GM12878 (cell line): ENCODE measurements around the gene URB1. TPM values are rescaled to one million over a fixed set of nuclear protein-coding genes. Genes with fewer than 3 reads are reported as not detected.

Experiments
- ATAC-seq: fragments of 200-7000 bp; cut with Tn5 transposase; 3 replicates; pipeline ENCODE4 v1.9.1; 2020; ENCODE audit warnings: mild to moderate bottlenecking, moderate library complexity
- BruUV-seq: library from RNA; stranded (reverse); fragments of 400-500 nt; replicated peaks from 2 replicates; lab custom pipeline; 2021; lab: Mats Ljungman, UMichigan
- CTCF ChIA-PET: fragments of 300-600 bp; sonication (Branson Sonifier 250); formaldehyde crosslinking; extraction: SDS; loops from one replicate; lab custom pipeline; 2021; ENCODE audit warnings: inconsistent platforms; lab: Yijun Ruan, JAX
- POLR2A ChIA-PET: fragments of 350-600 bp; formaldehyde crosslinking; extraction: SDS; loops from one replicate; lab custom pipeline; 2021; ENCODE audit warnings: inconsistent platforms; lab: Charles Lee
- RAD21 ChIA-PET: fragments of 300-600 bp; sonication (Branson Sonifier 250); formaldehyde crosslinking; loops from one replicate; lab custom pipeline; 2023; ENCODE audit warnings: antibody characterized with exemption; ENCODE audit not compliant: unreplicated experiment; lab: Charles Lee
- SMC1A ChIA-PET: fragments of 300-600 bp; sonication (Branson Sonifier 250); formaldehyde crosslinking; loops from one replicate; lab custom pipeline; 2023; ENCODE audit not compliant: unreplicated experiment, uncharacterized antibody; lab: Charles Lee
- DNase-seq: peaks from one replicate; pipeline ENCODE4 v3.0.0-alpha.2; 2011; ENCODE audit warnings: low read depth, low spot score
- FAIRE-seq: peaks from 3 replicates; lab custom pipeline; 2011; peaks lifted over from hg19 to GRCh38; lab: Jason Lieb, UNC
- H2AFZ ChIP-seq: 2 replicates; pipeline ENCODE4 v1.6.0; 2011; ENCODE audit warnings: low read depth, low read length, control low read depth; ENCODE audit not compliant: control insufficient read depth
- H3K27ac ChIP-seq: 2 replicates; pipeline ENCODE4 v1.5.1; 2011; ENCODE audit warnings: control low read depth; ENCODE audit not compliant: control insufficient read depth, insufficient read depth
- H3K27me3 ChIP-seq, 2 experiments: replicated peaks in 1 of 2; 2 replicates each; pipeline versions ENCODE4 v1.6.0 to v1.6.1; 2011; ENCODE audit warnings: low read length in 1 of 2; ENCODE audit not compliant: control insufficient read depth in 2 of 2, insufficient read depth in 2 of 2
- H3K36me3 ChIP-seq, 2 experiments: 2 replicates each; pipeline ENCODE4 v1.5.1; 2011; ENCODE audit warnings: low read length in 1 of 2; ENCODE audit not compliant: control insufficient read depth in 2 of 2, insufficient read depth in 2 of 2
- H3K4me1 ChIP-seq: 2 replicates; pipeline ENCODE4 v1.6.1; 2011; ENCODE audit warnings: mild to moderate bottlenecking, low read length, moderate library complexity, mixed read lengths; ENCODE audit not compliant: control insufficient read depth, insufficient read depth
- H3K4me2 ChIP-seq: 2 replicates; pipeline ENCODE4 v1.6.0; 2011; ENCODE audit warnings: control low read depth; ENCODE audit not compliant: control insufficient read depth, insufficient read depth
- H3K4me3 ChIP-seq: fragments of 200-600 bp; sonication (generic); 2 replicates; pipeline ENCODE4 v1.5.1; 2016
- H3K79me2 ChIP-seq: 2 replicates; pipeline ENCODE4 v1.6.0; 2011; ENCODE audit warnings: low read length; ENCODE audit not compliant: control insufficient read depth, insufficient read depth
- H3K9ac ChIP-seq: 2 replicates; pipeline ENCODE4 v1.8.0; 2011; ENCODE audit warnings: low read length, control low read depth, mixed read lengths; ENCODE audit not compliant: control insufficient read depth, insufficient read depth
- H3K9me3 ChIP-seq: replicated peaks from 3 replicates; pipeline ENCODE4 v1.5.1; 2011; ENCODE audit warnings: mild to moderate bottlenecking, low read length; ENCODE audit not compliant: control insufficient read depth, insufficient read depth
- H4K20me1 ChIP-seq: 2 replicates; pipeline ENCODE4 v1.6.0; 2011; ENCODE audit not compliant: control insufficient read depth, insufficient read depth
- ASH2L ChIP-seq: fragments of 300-600, 200-600 bp; sonication (generic); IDR thresholded peaks from 2 replicates; pipeline ENCODE4 v1.6.1; 2017; ENCODE audit warnings: low read depth, mild to moderate bottlenecking, borderline replicate concordance
- CEBPB ChIP-seq, 2 experiments: fragments of 150-350 bp in 1 of 2; IDR thresholded peaks; 2 replicates each; pipeline ENCODE4 v1.6.1; 2012 to 2014; ENCODE audit warnings: low read depth in 2 of 2, low read length in 2 of 2, borderline replicate concordance in 1 of 2, inconsistent platforms in 1 of 2
- HDAC6 ChIP-seq: fragments of 200-600 bp; sonication (generic); IDR thresholded peaks from one replicate; pipeline ENCODE4 v1.8.0; 2017; ENCODE audit warnings: antibody characterized with exemption; ENCODE audit not compliant: unreplicated experiment
- HDGF ChIP-seq: fragments of 450-650 bp; IDR thresholded peaks from 2 replicates; pipeline ENCODE4 v1.6.1; 2016; ENCODE audit warnings: antibody characterized with exemption
- JUND ChIP-seq: IDR thresholded peaks from 2 replicates; pipeline ENCODE4 v1.6.1; 2012; ENCODE audit warnings: low read depth, mild to moderate bottlenecking, low read length, improper control_type of control experiment, moderate library complexity
- KAT2A ChIP-seq: conservative IDR thresholded peaks from 2 replicates; pipeline ENCODE4 v1.6.1; 2011; ENCODE audit warnings: low read depth, low read length; ENCODE audit not compliant: control insufficient read depth
- MAX ChIP-seq: IDR thresholded peaks from 2 replicates; pipeline ENCODE4 v1.6.1; 2012; ENCODE audit warnings: low read depth, low read length, improper control_type of control experiment
- POU2F2 ChIP-seq: IDR thresholded peaks from 3 replicates; pipeline ENCODE4 v1.6.1; 2011; ENCODE audit warnings: low read depth, mild to moderate bottlenecking, low read length, borderline replicate concordance
- RB1 ChIP-seq: fragments of 450-650 bp; formaldehyde crosslinking; IDR thresholded peaks from 2 replicates; pipeline ENCODE4 v1.6.1; 2017; ENCODE audit warnings: mild to moderate bottlenecking, borderline replicate concordance
- RBBP5 ChIP-seq: fragments of 200-600 bp; sonication (generic); conservative IDR thresholded peaks from 2 replicates; pipeline ENCODE4 v1.6.1; 2016
- RUNX3 ChIP-seq: IDR thresholded peaks from 2 replicates; pipeline ENCODE4 v1.6.1; 2012; ENCODE audit warnings: low read length, inconsistent platforms
- SIN3A ChIP-seq: IDR thresholded peaks from 2 replicates; pipeline ENCODE4 v1.6.1; 2012; ENCODE audit warnings: low read depth, low read length, improper control_type of control experiment
- SMARCA5 ChIP-seq: fragments of 450-650 bp; IDR thresholded peaks from 2 replicates; pipeline ENCODE4 v1.6.1; 2017; ENCODE audit warnings: mild to moderate bottlenecking
- SUZ12 ChIP-seq: fragments of 200-600 bp; sonication (generic); IDR thresholded peaks from one replicate; pipeline ENCODE4 v1.6.1; 2018; ENCODE audit warnings: antibody characterized with exemption, mild to moderate bottlenecking; ENCODE audit not compliant: unreplicated experiment
- TCF12 ChIP-seq: IDR thresholded peaks from 2 replicates; pipeline ENCODE4 v1.6.1; 2011; ENCODE audit warnings: low read depth, mild to moderate bottlenecking, low read length
- TCF3 ChIP-seq: IDR thresholded peaks from 2 replicates; pipeline ENCODE4 v1.6.1; 2012; ENCODE audit warnings: low read depth, mild to moderate bottlenecking, low read length, borderline replicate concordance; ENCODE audit not compliant: insufficient read depth
- ZNF384 ChIP-seq: IDR thresholded peaks from 2 replicates; pipeline ENCODE4 v1.6.1; 2012; ENCODE audit warnings: low read depth, mild to moderate bottlenecking, low read length, improper control_type of control experiment, borderline replicate concordance
- ZNF622 ChIP-seq: fragments of 450-650 bp; IDR thresholded peaks from 2 replicates; pipeline ENCODE4 v1.6.1; 2017; ENCODE audit warnings: mild to moderate bottlenecking, inconsistent platforms
- WGBS: methylation state at CpG from one replicate; pipeline ENCODE4 v1.1.6; 2016; ENCODE audit warnings: low lambda C conversion rate; ENCODE audit not compliant: insufficient replicate concordance, insufficient coverage; ENCODE audit errors: missing lambda C conversion rate; 5-methylcytosine and 5-hydroxymethylcytosine counted together
- in situ Hi-C: fragments of 300-500 bp; cut with MboI; formaldehyde crosslinking; loops from 9 replicates; pipeline ENCODE4 v1.14.3; 2018; ENCODE audit warnings: mixed read lengths
- intact Hi-C: fragments of 100-400 bp; cut with micrococcal nuclease; formaldehyde crosslinking; loops from one replicate; pipeline ENCODE4 v1.14.2; 2022; ENCODE audit not compliant: unreplicated experiment
- polyA plus RNA-seq, 11 experiments: library from polyadenylated mRNA; depleted of rRNA in 4 of 11; unstranded in 6 of 11; stranded (reverse) in 5 of 11; fragments of >200 nt; fragmentation: Nextera tagmentation in 4 of 11; fragmentation: Illumina TruSeq in 1 of 11; extraction: Ambion mirVana in 4 of 11; extraction: Trizol in 1 of 11; gene quantifications; 1 replicate in 1 of 11; 2 replicates in 10 of 11; pipeline versions ENCODE4 v1.2.1 to v1.2.3, GENCODE V29; 2011 to 2016; ENCODE audit warnings: inconsistent platforms in 2 of 11, missing spikeins in 2 of 11, low read depth in 1 of 11
- total RNA-seq, 4 experiments: library from RNA; depleted of rRNA in 3 of 4; stranded (reverse); fragments of >200 nt in 3 of 4; fragmentation: Illumina TruSeq in 1 of 4; extraction: Trizol in 1 of 4; gene quantifications; 2 replicates each; pipeline versions ENCODE4 v1.2.1 to v1.2.3, GENCODE V29; 2013 to 2021
- TF ChIP-seq, protein P1 (sequence below): IDR thresholded peaks from 2 replicates; pipeline ENCODE4 v1.6.1; 2012; ENCODE audit warnings: improper control_type of control experiment, low read depth, low read length; ENCODE audit not compliant: insufficient replicate concordance
- TF ChIP-seq, protein P2 (sequence below): IDR thresholded peaks from 2 replicates; pipeline ENCODE4 v1.6.1; 2011; ENCODE audit warnings: borderline replicate concordance, low read depth, mild to moderate bottlenecking, moderate library complexity, low read length; ENCODE audit not compliant: insufficient read depth, poor library complexity, severe bottlenecking

URB1 gene
- total and polyA plus RNA-seq, 10 of the 15 experiments (the other 5 are each of a cell fraction or from before 2014, with no cell fraction given): 0.56 to 23.2 (median 8.9) TPM

DNA sequence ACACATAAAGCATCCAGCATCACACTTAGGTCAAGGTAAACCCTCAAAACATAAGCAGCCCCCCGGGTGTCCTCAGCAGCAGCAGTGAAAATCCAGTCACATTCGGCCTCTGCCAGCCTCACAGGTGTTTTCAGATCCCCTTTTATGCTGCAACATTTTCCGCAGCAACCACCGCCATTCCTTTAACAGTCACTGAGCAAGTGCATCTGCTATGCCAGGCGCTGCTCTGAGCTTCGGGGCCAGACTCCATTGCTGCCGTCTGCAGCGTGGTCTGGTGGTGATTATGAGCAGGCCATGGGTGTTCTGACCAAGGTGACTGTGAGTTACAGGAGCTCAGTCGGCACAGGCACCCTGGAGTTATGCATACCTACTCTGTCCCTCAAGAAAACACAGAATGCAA lies 4.5 kb downstream of the URB1 start:
- FAIRE-seq (no peak), ATAC-seq (no peak), DNase-seq (no peak)
- Histone ChIP-seq H3K4me1 (no peaks in the 10 kb centered on the region), H3K36me3 (peaks cover 7 to 17% of the 10 kb centered on the region in 2 experiments; a peak in 3 of 4 replicates), H3K4me3 (no peak overlapping the region; the same call in 1 of the 2 replicates), H3K79me2 (peaks cover 49% of the 10 kb centered on the region), H3K27me3 (no peaks in the 10 kb centered on the region), H3K27ac (no peak overlapping the region), H4K20me1 (no peaks in the 10 kb centered on the region; the same call in 1 of the 2 replicates), H3K9ac (no peak overlapping the region), H3K4me2 (peak overlapping the region; percentile 20; the same call in 1 of the 2 replicates), H3K9me3 (no peaks in the 10 kb centered on the region), H2AFZ (no peak overlapping the region)
- RAD21 ChIA-PET: interaction anchor here (0.6 kb wide), 1 partner anchor 601 kb away, joined by 3 read pairs; no protein-coding TSS in a partner anchor
- POLR2A ChIA-PET: no interaction called here
- no TSS peak for BruUV-seq
- SMC1A ChIA-PET: no interaction called here
- in situ Hi-C loops: loop anchor here (25.0 kb wide), 1 partner anchor 1249 kb away; the partner anchor contains the start of genes CRYZL1 and ITSN1
- 83% methylated on average over 9 of the region's 9 CpGs for WGBS
- intact Hi-C loops: no loop called here
- CTCF ChIA-PET: no interaction called here
- TF ChIP-seq MAX (no peak), SIN3A (no peak), HDGF (no peak), ASH2L (no peak), TCF12 (no peak), SMARCA5 (no peak), CEBPB (IDR thresholded peaks at IDR 0.05; ENCODE audit: borderline replicate concordance in 1 of 2, low read depth in 2 of 2, low read length in 2 of 2) (no peak), ZNF384 (no peak), JUND (no peak), ZNF622 (no peak), KAT2A (no peak), RBBP5 (no peak), SUZ12 (no peak), RUNX3 (no peak), RB1 (no peak), TCF3 (no peak), POU2F2 (no peak), HDAC6 (no peak)
- TF ChIP-seq, protein P1, sequence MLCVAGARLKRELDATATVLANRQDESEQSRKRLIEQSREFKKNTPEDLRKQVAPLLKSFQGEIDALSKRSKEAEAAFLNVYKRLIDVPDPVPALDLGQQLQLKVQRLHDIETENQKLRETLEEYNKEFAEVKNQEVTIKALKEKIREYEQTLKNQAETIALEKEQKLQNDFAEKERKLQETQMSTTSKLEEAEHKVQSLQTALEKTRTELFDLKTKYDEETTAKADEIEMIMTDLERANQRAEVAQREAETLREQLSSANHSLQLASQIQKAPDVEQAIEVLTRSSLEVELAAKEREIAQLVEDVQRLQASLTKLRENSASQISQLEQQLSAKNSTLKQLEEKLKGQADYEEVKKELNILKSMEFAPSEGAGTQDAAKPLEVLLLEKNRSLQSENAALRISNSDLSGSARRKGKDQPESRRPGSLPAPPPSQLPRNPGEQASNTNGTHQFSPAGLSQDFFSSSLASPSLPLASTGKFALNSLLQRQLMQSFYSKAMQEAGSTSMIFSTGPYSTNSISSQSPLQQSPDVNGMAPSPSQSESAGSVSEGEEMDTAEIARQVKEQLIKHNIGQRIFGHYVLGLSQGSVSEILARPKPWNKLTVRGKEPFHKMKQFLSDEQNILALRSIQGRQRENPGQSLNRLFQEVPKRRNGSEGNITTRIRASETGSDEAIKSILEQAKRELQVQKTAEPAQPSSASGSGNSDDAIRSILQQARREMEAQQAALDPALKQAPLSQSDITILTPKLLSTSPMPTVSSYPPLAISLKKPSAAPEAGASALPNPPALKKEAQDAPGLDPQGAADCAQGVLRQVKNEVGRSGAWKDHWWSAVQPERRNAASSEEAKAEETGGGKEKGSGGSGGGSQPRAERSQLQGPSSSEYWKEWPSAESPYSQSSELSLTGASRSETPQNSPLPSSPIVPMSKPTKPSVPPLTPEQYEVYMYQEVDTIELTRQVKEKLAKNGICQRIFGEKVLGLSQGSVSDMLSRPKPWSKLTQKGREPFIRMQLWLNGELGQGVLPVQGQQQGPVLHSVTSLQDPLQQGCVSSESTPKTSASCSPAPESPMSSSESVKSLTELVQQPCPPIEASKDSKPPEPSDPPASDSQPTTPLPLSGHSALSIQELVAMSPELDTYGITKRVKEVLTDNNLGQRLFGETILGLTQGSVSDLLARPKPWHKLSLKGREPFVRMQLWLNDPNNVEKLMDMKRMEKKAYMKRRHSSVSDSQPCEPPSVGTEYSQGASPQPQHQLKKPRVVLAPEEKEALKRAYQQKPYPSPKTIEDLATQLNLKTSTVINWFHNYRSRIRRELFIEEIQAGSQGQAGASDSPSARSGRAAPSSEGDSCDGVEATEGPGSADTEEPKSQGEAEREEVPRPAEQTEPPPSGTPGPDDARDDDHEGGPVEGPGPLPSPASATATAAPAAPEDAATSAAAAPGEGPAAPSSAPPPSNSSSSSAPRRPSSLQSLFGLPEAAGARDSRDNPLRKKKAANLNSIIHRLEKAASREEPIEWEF: no peak
- TF ChIP-seq, protein P2, sequence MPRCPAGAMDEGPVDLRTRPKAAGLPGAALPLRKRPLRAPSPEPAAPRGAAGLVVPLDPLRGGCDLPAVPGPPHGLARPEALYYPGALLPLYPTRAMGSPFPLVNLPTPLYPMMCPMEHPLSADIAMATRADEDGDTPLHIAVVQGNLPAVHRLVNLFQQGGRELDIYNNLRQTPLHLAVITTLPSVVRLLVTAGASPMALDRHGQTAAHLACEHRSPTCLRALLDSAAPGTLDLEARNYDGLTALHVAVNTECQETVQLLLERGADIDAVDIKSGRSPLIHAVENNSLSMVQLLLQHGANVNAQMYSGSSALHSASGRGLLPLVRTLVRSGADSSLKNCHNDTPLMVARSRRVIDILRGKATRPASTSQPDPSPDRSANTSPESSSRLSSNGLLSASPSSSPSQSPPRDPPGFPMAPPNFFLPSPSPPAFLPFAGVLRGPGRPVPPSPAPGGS: no peak
